ENCODE data around the gene PAIP2.
A peak's percentile ranks its signal among the peaks of the same experiment; 100 is the strongest.
"Not testable (repeated sequence)": the region's sequence is repeated elsewhere in the genome, so short reads cannot be mapped to it uniquely, and the experiment has no call there.

The PAIP2 gene

GRCh38 chr5:139306197-139306596, 35.5 kb upstream of the PAIP2 start:
- Mint-ChIP-seq H3K27ac (no peak overlapping the region), H3K27me3 (no peaks in the 10 kb centered on the region)
- peak; percentile 59 for ATAC-seq

DNA sequence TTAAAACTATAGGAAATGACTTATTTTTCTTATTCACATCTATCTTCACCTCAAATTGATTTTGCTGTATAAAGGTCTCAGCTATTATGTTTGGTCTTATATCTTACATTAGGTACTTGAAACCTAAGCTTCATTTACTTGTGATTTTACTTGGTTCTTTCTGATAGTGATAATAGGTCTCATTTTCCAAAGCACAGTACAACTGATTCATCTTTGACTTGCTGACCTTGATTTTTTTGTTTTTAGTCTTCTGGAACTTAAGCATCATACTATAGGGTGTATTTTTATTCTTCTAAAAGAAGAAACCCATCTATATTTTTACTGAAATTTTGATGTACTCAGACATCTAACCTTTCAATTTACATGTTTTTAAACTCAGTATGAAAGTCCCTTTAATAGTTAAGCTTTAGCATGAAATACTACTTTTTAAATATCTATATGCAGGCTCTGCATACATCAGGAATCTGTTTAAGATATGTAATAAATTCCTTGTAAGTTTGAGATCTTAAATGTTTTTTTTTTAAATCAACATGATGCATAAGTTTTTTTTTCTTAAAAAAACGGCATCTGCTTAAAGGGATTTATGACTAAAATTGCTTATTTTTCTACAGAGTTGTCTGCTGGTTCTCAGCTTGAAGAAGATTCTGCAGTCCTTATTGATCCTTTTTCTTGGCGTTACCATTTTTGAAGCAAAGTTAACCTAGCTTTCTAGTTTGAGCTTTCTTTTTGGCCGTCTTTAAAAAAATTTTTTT, 34.9 kb upstream of the PAIP2 start:
- Mint-ChIP-seq H3K9me3 (no peaks in the 10 kb centered on the region), H3K4me3 (peak overlapping the region in 1 of 2 donors; percentile 35), H3K27me3 (no peaks in the 10 kb centered on the region), H3K4me1 (peaks cover 95% of the 10 kb centered on the region), H3K27ac (peak overlapping the region in 1 of 2 donors; percentile 28)
- ATAC-seq (no peak), DNase-seq (no peak)

More at GRCh38 chr5:139306197-139306596, 35.5 kb upstream of the PAIP2 start:
- no peak for DNase-seq
- Mint-ChIP-seq H3K9me3 (no peaks in the 10 kb centered on the region), H3K4me1 (peaks cover 97% of the 10 kb centered on the region), H3K4me3 (peak overlapping the region; percentile 6 to 13)

DNA sequence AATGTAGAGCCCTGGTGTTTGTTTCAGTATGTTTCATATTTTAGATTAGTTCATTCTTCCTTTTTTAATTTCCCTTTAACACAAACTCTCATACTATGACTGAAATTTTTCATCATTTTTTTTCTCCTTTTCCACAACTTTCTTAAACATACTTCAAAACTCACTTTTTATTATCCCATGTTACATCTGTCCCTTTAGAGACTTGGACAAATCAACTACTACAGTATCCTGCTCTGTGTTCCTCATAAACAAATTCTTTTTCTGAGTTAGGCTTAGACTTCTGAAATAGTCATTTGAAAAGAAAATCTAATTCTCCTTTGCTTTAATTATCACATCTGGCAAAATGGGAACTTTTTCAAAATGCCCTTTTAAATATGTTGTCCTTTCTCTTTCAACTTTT, 32.9 kb upstream of the PAIP2 start:
- DNase-seq (no peak), ATAC-seq (no peak)
- H3K4me1 Mint-ChIP-seq = peaks cover 79% of the 10 kb centered on the region
- peak overlapping the region; percentile 2 to 24 for H3K4me3 Mint-ChIP-seq
- H3K9me3 Mint-ChIP-seq = no peaks in the 10 kb centered on the region
- no peaks in the 10 kb centered on the region for H3K27me3 Mint-ChIP-seq
- peak overlapping the region; percentile 1 to 8 for H3K27ac Mint-ChIP-seq

DNA sequence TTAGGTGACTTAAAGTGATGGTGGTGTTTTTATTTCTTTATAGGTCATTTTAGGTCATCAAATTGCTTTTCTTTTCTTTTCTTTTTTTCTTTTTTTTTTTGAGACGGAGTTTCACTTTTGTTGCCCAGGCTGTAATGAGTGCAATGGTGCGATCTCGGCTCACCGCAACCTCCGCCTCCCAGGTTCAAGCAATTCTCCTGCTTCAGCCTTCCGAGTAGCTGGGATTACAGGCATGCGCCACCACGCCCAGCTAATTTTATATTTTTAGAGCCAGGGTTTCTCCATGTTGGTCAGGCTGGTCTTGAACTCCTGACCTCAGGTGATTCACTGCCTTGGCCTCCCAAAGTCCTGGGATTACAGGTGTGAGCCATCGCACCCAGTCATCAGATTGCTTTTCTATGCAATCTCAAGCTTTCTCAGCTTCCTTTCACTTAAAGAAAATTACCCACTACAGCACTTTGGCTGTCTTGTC, 30.9 kb upstream of the PAIP2 start:
- peak overlapping the region in 1 of 2 donors; percentile 36 for H3K4me3 Mint-ChIP-seq
- H3K27me3 Mint-ChIP-seq, H3K9me3 Mint-ChIP-seq, DNase-seq, ATAC-seq: not testable (repeated sequence)
- peak overlapping the region in 1 of 2 donors; percentile 34 for H3K27ac Mint-ChIP-seq
- H3K4me1 Mint-ChIP-seq = peaks cover 65% of the 10 kb centered on the region

DNA sequence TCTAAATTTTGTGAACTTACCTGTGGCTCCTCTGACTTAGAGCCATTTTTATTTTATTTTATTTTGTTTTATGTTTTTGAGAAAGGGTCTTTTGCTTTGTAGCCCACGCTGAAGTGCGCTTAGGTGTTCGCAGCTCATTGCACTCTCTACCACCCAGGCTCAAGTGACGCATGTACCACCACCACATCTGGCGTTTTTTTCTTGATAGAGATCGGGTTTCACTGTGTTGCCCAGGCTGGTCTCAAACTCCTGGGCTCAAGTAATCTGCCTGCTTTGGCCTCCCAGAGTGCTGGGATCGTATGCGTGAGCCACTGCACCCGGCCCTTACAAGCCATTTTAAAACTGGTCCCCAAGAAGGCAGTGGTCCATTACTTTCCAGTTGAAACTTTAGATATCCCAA, 29.6 kb upstream of the PAIP2 start:
- no peak overlapping the region for H3K4me3 Mint-ChIP-seq
- H3K27me3 Mint-ChIP-seq = no peaks in the 10 kb centered on the region
- H3K27ac Mint-ChIP-seq = no peak overlapping the region
- H3K4me1 Mint-ChIP-seq = peaks cover 54% of the 10 kb centered on the region
- no peak for DNase-seq
- no peaks in the 10 kb centered on the region for H3K9me3 Mint-ChIP-seq
- no peak for ATAC-seq

DNA sequence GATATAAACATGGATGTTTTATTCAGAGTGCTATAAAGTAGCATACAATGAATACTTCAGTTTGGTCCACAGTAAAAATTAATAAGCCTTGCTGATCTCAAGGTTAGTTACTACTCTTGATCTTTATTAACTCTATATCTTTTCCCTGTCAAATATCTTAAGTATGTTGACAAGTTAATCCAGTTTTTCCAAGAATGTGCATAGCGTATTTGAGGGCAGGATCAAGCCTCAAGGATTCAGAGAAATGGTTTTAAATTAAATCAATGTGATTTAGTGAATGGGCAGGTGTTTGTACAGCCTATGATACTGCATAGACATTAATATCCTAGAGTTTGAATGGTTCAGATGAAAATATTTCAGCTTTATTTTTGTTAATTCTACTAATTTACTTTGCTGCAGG, 27.4 kb upstream of the PAIP2 start:
- peaks cover 33% of the 10 kb centered on the region for H3K4me1 Mint-ChIP-seq
- no peaks in the 10 kb centered on the region for H3K9me3 Mint-ChIP-seq
- ATAC-seq (no peak), DNase-seq (no peak)
- peak overlapping the region in 1 of 2 donors; percentile 34 for H3K27ac Mint-ChIP-seq
- no peak overlapping the region for H3K4me3 Mint-ChIP-seq
- H3K27me3 Mint-ChIP-seq = no peaks in the 10 kb centered on the region

DNA sequence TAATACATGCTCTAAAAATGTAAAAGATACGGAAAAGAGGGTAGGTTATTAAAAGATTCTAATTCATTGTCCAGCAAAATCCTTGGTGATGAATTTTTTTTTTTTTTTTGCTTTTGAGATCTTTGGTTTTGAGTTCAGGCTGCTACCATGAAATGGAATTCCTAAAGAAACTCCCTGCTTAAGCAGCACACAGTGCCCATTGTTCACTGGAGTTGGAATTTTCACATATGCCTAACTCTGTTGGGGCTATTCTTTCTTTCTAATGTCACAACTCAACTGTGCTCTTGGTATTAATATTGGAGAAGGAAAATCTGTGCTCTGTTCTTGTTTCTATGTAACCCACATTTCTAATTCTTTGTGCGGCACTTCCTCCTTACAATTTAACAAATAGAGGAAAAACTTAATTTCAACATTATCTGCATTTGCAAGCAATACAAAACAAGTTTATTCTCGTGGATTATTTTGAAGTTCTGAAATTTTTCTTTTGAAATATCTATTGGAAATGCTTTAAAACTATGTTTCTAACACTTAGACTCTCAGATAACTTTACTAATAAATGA, 26.5 kb upstream of the PAIP2 start:
- DNase-seq (no peak), ATAC-seq (no peak)
- Mint-ChIP-seq H3K4me3 (no peak overlapping the region), H3K27me3 (no peaks in the 10 kb centered on the region), H3K4me1 (peaks cover 24% of the 10 kb centered on the region), H3K27ac (no peak overlapping the region), H3K9me3 (no peaks in the 10 kb centered on the region)

DNA sequence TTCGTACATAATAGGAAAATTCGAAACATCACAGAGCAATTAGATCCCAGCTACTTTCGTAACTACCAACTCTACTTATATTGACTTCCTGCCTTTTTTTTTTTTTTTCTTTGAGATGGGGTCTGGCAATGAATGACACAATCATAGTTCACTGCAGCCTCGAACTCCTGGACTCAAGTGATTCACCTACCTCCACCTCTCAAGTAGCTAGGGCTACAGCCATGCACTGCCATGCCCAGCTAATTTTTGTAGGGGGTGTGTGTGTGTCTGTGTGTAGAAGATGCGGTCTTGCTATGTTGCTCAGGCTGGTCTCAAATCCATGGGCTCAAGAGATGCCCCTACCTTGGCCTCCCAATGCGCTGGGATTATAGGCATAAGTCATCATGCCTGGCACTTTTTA, 5.8 kb upstream of the PAIP2 start:
- ATAC-seq (peak; percentile 52), DNase-seq (no peak)
- Mint-ChIP-seq H3K27me3 (no peaks in the 10 kb centered on the region), H3K4me3 (no peak overlapping the region), H3K9me3 (no peaks in the 10 kb centered on the region), H3K4me1 (peaks cover 24% of the 10 kb centered on the region), H3K27ac (no peak overlapping the region)

- ATAC-seq (no peak), DNase-seq (no peak)
- Mint-ChIP-seq H3K9me3 (no peaks in the 10 kb centered on the region), H3K4me3 (no peak overlapping the region), H3K4me1 (peaks cover 59% of the 10 kb centered on the region), H3K27ac (no peak overlapping the region), H3K27me3 (no peaks in the 10 kb centered on the region)
Measured at GRCh38 chr5:139340051-139340450, 1.6 kb upstream of the PAIP2 start.

DNA sequence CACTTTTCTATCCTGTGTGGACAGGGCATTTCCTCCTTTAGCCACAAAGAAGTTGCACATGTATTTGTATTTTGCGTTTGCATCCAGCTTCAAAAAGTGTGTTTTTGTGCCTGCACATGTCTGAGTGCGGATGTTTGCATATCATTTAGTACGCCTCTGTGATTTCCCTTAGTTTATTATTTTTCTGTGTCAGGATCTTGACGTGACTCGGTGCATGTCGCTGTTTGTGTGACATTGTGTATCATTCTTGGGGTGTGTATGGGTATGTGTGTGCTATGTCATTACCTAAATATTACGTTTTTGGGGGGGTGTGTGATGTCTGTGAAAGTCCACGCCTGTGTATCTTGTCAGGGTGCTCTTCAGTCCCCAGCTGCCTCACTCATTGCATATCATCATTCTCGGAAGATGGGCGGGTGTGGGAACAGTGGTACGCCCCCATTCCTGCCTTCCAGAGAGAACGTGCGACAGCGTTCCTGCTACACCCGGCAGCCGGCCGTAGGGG, 416 bp upstream of the PAIP2 start:
- H3K9me3 Mint-ChIP-seq = no peaks in the 10 kb centered on the region
- ATAC-seq (peak; percentile 41), DNase-seq (no peak)
- H3K4me1 Mint-ChIP-seq = peaks cover 57% of the 10 kb centered on the region
- peak overlapping the region; percentile 94 to 99 for H3K4me3 Mint-ChIP-seq
- peak overlapping the region; percentile 99 for H3K27ac Mint-ChIP-seq
- H3K27me3 Mint-ChIP-seq = no peaks in the 10 kb centered on the region

DNA sequence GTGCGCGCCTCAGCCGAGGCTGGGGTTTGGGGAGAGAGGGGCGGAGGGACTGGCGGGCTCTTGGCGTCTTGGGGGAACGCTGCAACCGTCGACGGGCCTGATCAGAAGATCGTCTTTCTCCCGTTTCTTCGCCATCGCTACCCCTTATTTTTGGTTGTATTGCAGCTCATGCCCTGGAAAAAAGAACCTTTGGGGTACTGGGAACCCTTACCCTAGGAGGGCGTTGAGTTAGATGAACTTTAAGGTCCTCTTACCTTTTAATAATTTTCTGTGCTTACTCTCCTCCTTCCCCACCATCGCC, 719 bp downstream of the PAIP2 start:
- ATAC-seq (peak; percentile 82), DNase-seq (no peak)
- H3K27ac Mint-ChIP-seq = peak overlapping the region; percentile 99
- peaks cover 59% of the 10 kb centered on the region for H3K4me1 Mint-ChIP-seq
- peak overlapping the region; percentile 94 to 99 for H3K4me3 Mint-ChIP-seq
- no peaks in the 10 kb centered on the region for H3K9me3 Mint-ChIP-seq
- H3K27me3 Mint-ChIP-seq = no peaks in the 10 kb centered on the region

DNA sequence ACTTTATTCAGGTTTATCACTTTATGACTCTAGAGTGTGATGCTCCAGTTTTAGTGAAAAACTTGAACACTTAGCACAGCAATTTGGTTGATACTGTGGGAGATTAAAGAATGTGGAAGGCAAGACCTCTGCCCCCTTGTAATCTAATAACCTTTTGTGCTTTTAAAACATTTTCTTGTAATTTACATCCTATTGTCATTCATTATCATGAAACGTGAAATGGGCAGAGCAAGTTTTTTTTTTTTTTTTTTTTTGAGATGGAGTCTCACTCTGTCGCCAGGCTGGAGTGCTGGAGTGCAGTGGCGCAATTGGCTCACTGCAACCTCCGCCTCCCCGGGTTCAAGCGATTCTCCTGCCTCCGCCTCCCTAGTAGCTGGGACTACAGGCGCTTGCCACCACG, 1.8 kb downstream of the PAIP2 start:
- no peaks in the 10 kb centered on the region for H3K9me3 Mint-ChIP-seq
- H3K4me3 Mint-ChIP-seq = peak overlapping the region; percentile 94 to 99
- peaks cover 64% of the 10 kb centered on the region for H3K4me1 Mint-ChIP-seq
- peak overlapping the region; percentile 56 to 63 for H3K27ac Mint-ChIP-seq
- DNase-seq (no peak), ATAC-seq (no peak)
- H3K27me3 Mint-ChIP-seq = no peaks in the 10 kb centered on the region

DNA sequence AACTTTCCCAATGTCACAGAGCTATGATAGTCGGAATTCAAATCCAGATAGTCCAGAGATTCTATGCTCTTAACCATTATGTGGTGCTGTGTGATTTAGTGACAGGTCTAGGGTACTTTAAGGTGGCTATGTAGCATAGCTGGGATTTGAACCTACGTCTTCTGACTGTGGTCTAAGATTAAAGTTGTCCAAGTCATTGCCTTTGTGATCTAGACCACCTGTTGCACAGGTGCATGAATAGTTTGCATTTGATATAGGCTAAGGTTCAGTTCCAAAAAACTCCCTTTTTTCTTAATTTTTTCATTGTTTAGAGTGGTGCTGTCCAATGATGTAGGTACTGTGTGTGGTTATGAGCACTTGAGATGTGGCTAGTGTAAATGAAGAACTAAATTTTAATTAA, 2.5 kb downstream of the PAIP2 start:
- Mint-ChIP-seq H3K27me3 (no peaks in the 10 kb centered on the region), H3K9me3 (no peaks in the 10 kb centered on the region), H3K27ac (no peak overlapping the region), H3K4me3 (peak overlapping the region in 1 of 2 donors; percentile 99), H3K4me1 (peaks cover 71% of the 10 kb centered on the region)
- no peak for ATAC-seq
- no peak for DNase-seq

DNA sequence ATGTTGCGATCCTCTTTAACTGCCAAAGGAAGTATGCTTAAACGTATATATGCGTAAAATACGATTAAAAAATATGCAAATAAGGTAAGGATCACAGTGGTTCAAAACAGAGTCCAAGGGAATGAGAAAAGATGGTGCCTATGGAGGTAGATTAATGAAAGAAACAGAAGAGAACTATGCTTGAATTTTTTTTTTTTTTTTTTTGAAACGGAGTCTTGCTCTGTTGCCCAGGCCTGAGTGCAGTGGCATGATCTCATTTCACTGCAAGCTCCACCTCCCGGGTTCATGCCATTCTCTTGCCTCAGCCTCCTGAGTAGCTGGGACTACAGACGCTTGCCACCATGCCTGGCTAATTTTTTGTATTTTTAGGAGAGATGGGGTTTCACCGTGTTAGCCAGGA, 3.8 kb downstream of the PAIP2 start:
- not testable (repeated sequence) for H3K4me3 Mint-ChIP-seq, H3K9me3 Mint-ChIP-seq, DNase-seq, H3K27me3 Mint-ChIP-seq, ATAC-seq
- Mint-ChIP-seq H3K4me1 (peaks cover 76% of the 10 kb centered on the region), H3K27ac (peak overlapping the region in 1 of 2 donors; percentile 42)

DNA sequence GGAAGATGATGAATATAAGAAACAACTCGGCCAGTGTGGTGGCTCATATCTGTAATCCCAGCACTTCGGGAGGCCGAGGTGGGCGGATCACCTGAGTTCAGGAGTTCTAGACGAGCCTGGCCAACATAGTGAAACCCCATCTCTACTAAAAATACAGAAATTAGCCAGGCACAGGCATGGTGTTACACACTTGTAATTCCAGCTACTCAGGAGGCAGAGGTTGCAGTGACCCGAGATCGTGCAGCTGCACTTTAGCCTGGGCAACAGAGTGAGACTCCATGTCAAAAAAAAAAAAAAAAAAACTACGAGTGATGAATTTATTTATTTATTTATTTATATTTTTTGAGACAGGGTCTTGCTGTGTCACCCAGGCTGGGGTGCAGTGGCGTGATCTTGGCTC, 6.2 kb downstream of the PAIP2 start:
- H3K27me3 Mint-ChIP-seq, DNase-seq, H3K4me3 Mint-ChIP-seq, H3K9me3 Mint-ChIP-seq, H3K27ac Mint-ChIP-seq, ATAC-seq: not testable (repeated sequence)
- peaks cover 59% of the 10 kb centered on the region for H3K4me1 Mint-ChIP-seq

GRCh38 chr5:139354186-139354585, 12.5 kb downstream of the PAIP2 start:
- peaks cover 30% of the 10 kb centered on the region for H3K4me1 Mint-ChIP-seq
- no peaks in the 10 kb centered on the region for H3K27me3 Mint-ChIP-seq
- no peak overlapping the region for H3K27ac Mint-ChIP-seq
- ATAC-seq = no peak
- DNase-seq = no peak
- H3K9me3 Mint-ChIP-seq = no peaks in the 10 kb centered on the region
- no peak overlapping the region for H3K4me3 Mint-ChIP-seq

Measured in stimulated activated naive CD8-positive, alpha-beta T cell treated with anti-CD3 and anti-CD28 coated beads, Interleukin-15, amount 100 ng/mL, for 72 hours (primary cell).